ENCODE measurements around the gene ABLIM3. TPM values are rescaled to one million over a fixed set of nuclear protein-coding genes. Genes with fewer than 3 reads are reported as not detected.

ABLIM3 gene
- total RNA-seq, result under 1 TPM; 0.14 to 0.19 TPM

DNA sequence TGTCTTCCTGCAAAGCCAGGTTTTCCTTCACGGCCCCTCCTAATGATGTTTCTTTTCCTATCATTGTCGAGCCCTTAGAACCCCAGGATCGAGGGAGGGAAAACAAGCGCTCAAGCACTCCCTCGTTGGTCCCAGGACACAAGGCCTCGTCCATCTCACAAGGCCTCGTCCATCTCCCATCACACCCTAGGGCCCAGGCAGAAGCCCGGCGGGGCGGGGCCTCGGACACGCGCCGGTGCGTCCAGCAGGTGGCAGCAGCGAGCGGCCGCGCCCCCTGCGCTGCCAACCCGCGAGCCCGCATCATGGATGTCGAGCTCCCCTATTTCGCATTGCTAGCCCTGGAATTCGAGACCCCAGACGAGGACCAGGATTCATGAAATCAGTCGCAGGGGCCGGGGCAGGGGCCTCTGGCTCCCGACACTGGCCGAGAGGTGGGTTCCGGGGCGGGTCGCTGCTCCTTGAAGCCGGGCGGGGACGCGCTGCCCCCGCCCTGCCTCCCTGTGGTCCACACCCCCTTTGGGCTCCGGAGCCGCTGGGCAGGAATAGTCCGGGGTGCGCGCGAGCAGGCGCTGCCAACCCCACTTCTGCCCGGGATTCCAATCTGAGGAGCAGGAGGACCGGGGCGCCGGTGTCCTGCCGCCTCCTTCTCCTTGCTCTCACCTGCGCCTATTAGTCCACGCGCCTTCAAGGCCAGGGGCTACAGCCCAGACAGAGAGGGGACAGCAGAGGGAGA lies at the start of gene ABLIM3:
TSS of gene ABLIM3 (plus strand) at position 270 of the 733 bp plus-strand sequence. CDS start 603 bp downstream, outside the sequence.
- DNase-seq, result peak; percentile 71 to 84
- H3K4me3 Mint-ChIP-seq, result peak within 1 kb of the TSS; percentile 72 to 73
- no peaks in the 10 kb centered on the region for H3K4me1 Mint-ChIP-seq (ENCODE audit: low read depth)
- peaks cover 8% of the 10 kb centered on the region for H3K27me3 Mint-ChIP-seq (ENCODE audit: low read depth)
- peaks cover 0 to 2% of the 10 kb centered on the region in 2 donors for H3K9me3 Mint-ChIP-seq
- no peak within 1 kb of the TSS for H3K27ac Mint-ChIP-seq
- peak; percentile 94 to 97 for ATAC-seq (replicated peaks in 1 of 2)
- no peaks in the 10 kb centered on the region for H3K36me3 Mint-ChIP-seq (ENCODE audit: insufficient read depth in 2 of 2)

DNA sequence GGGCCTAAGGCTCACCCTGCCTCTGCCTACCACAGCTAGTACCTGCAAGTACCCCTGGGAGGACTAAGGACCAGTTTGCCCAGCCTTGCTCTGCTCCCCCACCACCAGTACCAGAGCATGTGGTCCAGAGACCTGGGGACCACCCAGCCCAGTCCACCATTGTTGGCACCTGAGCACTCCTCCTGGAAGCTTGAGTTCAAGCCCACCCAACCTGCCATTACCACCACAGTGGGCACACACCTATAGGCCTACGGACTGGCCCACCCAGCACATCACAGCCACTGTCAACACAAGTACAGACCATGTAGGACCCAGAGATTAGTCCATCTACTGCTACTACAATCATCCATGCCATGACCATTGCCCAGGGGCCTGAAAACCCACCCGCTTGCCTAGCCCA lies 47.7 kb upstream of the ABLIM3 start:
- Mint-ChIP-seq H3K4me3 (no peak overlapping the region), H3K27ac (no peak overlapping the region), H3K9me3 (peaks cover 6% of the 10 kb centered on the region in 2 donors)

DNA sequence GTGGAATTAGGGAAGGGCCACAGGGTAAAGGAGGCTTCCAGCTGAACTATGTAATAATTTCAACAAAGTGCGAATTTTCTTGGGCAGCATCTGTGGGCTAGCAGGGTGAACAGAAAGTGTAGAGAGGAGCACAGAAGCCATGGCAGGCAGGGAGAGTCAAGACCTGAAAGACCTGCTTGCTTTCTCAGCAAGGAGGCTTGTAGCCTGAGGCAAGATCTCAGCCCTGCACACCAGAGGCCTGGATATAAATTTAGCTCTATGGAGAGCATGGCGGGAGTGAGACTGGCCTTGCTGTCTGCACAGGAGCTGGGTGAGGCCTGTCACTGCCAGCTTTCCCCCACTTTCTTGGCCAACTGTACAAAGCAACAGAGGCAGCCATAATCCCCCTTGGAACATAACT lies 46.3 kb upstream of the ABLIM3 start:
- Mint-ChIP-seq H3K4me1 (ENCODE audit: low read depth) (no peaks in the 10 kb centered on the region), H3K36me3 (ENCODE audit: insufficient read depth in 2 of 2) (peaks cover 7 to 16% of the 10 kb centered on the region in 2 donors), H3K27ac (no peak overlapping the region), H3K4me3 (no peak overlapping the region), H3K27me3 (ENCODE audit: low read depth) (peaks cover 15% of the 10 kb centered on the region), H3K9me3 (peaks cover 13 to 15% of the 10 kb centered on the region in 2 donors)
- ATAC-seq (replicated peaks in 1 of 2), result no peak
- DNase-seq, result no peak

More for the DNA sequence above, 47.7 kb upstream of the ABLIM3 start:
- Mint-ChIP-seq H3K27me3 (ENCODE audit: low read depth) (peaks cover 15% of the 10 kb centered on the region), H3K36me3 (ENCODE audit: insufficient read depth in 2 of 2) (peaks cover 0 to 11% of the 10 kb centered on the region in 2 donors), H3K4me1 (ENCODE audit: low read depth) (no peaks in the 10 kb centered on the region)
- no peak for ATAC-seq (replicated peaks in 1 of 2)
- DNase-seq, result no peak

DNA sequence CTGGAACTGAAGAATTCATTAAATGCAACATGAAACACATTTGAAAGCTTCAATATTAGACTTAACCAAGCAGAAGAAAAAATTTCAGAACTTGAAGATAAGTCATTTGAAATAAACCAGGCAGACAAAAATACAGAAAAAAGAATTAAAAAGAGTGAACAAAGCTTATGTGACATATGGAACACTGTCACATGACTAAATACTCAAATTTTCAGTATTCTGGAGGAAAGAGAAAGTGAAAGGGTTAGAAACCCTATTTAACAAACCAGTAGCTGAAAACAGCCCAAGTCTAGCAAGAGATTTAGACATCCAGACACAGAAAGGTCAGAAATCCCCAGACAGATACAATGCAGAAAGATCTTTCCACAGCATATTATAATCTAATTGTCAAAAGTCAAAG lies 41.4 kb upstream of the ABLIM3 start:
- H3K36me3 Mint-ChIP-seq (ENCODE audit: insufficient read depth in 2 of 2), result peaks cover 14% of the 10 kb centered on the region in 2 donors
- no peaks in the 10 kb centered on the region for H3K4me1 Mint-ChIP-seq (ENCODE audit: low read depth)
- DNase-seq (no peak), ATAC-seq (replicated peaks in 1 of 2) (no peak)
- no peak overlapping the region for H3K27ac Mint-ChIP-seq
- H3K4me3 Mint-ChIP-seq, result no peak overlapping the region
- no peaks in the 10 kb centered on the region for H3K27me3 Mint-ChIP-seq (ENCODE audit: low read depth)
- H3K9me3 Mint-ChIP-seq, result peaks cover 16 to 22% of the 10 kb centered on the region in 2 donors

DNA sequence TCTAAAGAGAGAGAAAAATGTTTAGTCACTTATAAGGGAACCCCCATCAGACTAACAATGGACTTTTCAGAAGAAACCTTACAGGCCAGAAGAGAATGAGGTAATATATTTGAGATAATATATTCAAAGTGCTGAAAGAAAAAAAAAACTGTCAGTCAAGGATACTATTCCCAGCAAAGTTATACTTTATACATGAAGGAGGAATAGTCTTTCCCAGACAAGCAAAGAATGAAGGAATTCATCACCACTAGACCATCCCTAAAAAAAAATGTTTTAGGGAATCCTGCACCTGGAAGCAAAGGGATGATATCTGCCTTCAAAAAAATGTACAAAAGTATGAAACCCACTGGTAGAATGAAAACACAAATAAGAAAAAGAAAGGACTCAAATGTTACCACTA lies 41.0 kb upstream of the ABLIM3 start:
- Mint-ChIP-seq H3K36me3 (ENCODE audit: insufficient read depth in 2 of 2) (peaks cover 14% of the 10 kb centered on the region in 2 donors), H3K9me3 (peaks cover 16 to 22% of the 10 kb centered on the region in 2 donors), H3K27me3 (ENCODE audit: low read depth) (no peaks in the 10 kb centered on the region), H3K4me1 (ENCODE audit: low read depth) (no peaks in the 10 kb centered on the region), H3K27ac (no peak overlapping the region), H3K4me3 (no peak overlapping the region)
- DNase-seq (no peak), ATAC-seq (replicated peaks in 1 of 2) (no peak)

DNA sequence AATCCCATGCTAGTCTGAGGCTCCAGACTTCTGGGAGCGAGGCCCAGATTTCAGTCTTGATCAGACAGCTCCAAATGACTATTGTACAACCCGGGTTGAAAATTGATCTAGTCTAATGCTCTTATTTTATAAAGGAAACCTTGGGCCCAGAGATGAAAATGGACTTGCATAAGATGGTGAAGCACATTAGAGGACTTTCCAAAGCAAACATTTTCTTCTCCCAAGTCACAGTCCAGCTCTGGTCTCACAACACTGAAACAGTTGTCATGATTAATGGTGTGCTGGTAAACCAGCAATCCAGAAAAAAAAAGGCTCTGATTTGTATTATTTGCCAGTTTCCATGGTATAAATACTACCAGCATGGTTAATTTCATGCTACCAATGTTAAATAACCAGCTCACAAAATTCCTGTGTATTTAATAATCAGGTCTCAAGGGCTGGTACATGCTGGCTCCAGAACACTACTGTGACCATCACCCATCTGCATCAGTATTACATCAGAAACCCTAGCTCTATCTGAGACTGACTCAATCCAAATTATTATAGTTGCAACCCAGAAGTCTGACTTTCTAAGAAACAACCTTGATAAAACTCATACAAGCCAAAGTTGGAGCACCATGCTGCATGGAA lies 32.5 kb upstream of the ABLIM3 start:
- H3K27me3 Mint-ChIP-seq (ENCODE audit: low read depth), result no peaks in the 10 kb centered on the region
- no peaks in the 10 kb centered on the region for H3K36me3 Mint-ChIP-seq (ENCODE audit: insufficient read depth in 2 of 2)
- no peak overlapping the region for H3K27ac Mint-ChIP-seq
- no peak for ATAC-seq (replicated peaks in 1 of 2)
- DNase-seq, result no peak
- no peaks in the 10 kb centered on the region for H3K9me3 Mint-ChIP-seq
- H3K4me1 Mint-ChIP-seq (ENCODE audit: low read depth), result peaks cover 3% of the 10 kb centered on the region
- H3K4me3 Mint-ChIP-seq, result no peak overlapping the region

DNA sequence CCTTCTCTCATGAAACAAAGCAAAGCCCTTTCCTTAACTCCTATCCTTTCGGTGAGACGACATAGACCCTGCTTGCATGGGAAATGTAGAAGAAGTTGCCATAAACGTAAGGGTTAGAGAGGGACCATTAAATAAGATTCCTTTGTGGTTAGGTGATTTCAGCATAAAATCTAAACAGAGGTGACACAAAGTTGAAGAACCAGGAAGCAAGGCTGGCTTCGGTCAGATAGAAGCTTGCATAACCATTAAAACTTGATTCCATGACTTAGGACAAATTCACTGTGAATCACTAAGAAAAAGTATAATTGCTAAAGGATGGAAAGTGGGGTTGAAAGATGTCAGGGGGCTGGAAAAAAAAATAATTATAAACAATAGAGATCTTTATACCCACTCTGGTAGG lies 30.9 kb upstream of the ABLIM3 start:
- peaks cover 7% of the 10 kb centered on the region for H3K4me1 Mint-ChIP-seq (ENCODE audit: low read depth)
- H3K27ac Mint-ChIP-seq, result no peak overlapping the region
- H3K27me3 Mint-ChIP-seq (ENCODE audit: low read depth), result peaks cover under 1% of the 10 kb centered on the region
- ATAC-seq (replicated peaks in 1 of 2) (no peak), DNase-seq (no peak)
- H3K4me3 Mint-ChIP-seq, result no peak overlapping the region
- no peaks in the 10 kb centered on the region for H3K9me3 Mint-ChIP-seq
- no peaks in the 10 kb centered on the region for H3K36me3 Mint-ChIP-seq (ENCODE audit: insufficient read depth in 2 of 2)

DNA sequence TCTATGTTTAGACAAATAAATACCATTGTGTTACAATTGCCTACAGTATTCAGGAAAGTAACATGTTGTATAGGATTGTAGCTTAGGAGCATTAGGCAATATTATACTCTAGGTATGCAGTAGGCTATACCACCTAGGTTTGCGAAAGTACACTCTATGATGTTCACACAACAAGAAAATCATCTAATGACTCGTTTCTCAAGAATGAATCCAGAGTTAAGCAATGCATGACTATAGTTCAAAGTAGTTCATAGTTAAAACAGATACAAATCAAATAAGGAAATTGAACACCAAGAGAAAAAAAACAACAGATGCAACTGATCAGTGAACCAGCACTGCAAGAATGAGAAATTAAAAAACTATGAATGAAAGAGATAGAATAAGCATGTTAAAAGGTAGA lies 27.6 kb upstream of the ABLIM3 start:
- no peak for DNase-seq
- H3K27me3 Mint-ChIP-seq (ENCODE audit: low read depth), result peaks cover 15% of the 10 kb centered on the region
- no peak overlapping the region for H3K4me3 Mint-ChIP-seq
- H3K4me1 Mint-ChIP-seq (ENCODE audit: low read depth), result peaks cover 18% of the 10 kb centered on the region
- no peaks in the 10 kb centered on the region for H3K9me3 Mint-ChIP-seq
- H3K36me3 Mint-ChIP-seq (ENCODE audit: insufficient read depth in 2 of 2), result no peaks in the 10 kb centered on the region
- ATAC-seq (replicated peaks in 1 of 2), result peak in 1 of 2 donors; percentile 25
- no peak overlapping the region for H3K27ac Mint-ChIP-seq

DNA sequence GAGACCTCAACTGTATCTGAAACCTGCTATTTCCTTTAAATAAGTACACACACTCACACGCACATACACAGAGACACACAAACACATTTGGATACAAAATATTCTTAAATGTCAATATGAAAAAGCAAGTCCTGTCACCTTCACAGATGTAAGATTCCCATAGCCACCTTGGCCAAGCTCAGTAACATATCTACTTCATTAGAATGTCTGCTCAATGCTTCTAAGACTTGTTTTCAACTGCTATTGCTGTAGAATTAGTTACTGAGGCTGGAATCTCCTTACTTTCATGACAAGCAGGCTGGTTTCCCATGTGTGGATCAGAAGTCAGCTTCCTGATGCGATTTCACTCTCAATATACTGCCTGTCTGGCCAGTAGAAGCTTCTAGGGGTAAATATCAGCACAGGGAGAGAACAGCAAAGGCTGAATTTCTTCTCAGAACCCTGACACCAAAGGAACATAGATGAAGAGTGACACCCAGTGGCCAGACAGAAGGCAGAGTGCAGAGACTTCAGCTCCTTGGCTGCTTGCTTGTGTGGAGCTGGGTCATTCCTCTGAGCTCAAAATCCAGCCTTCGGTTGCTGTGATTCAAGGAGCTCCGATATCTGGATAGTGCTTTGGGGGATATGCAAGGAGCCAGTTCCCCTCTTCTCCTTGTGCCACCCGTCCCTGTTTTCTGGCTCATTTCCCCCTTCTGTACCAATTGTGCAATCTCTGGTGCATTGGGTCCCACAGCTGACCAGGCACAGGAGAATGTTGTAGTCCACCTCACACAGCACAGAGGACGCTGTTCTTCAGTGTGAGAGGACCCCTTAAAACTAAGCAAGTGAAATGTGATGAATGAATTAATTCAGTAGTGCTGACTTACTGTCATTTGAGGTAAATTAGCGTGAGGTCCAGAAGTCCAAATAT lies 26.6 kb upstream of the ABLIM3 start:
- Mint-ChIP-seq H3K9me3 (no peaks in the 10 kb centered on the region), H3K4me3 (no peak overlapping the region), H3K4me1 (ENCODE audit: low read depth) (peaks cover 18% of the 10 kb centered on the region), H3K36me3 (ENCODE audit: insufficient read depth in 2 of 2) (no peaks in the 10 kb centered on the region), H3K27me3 (ENCODE audit: low read depth) (peaks cover 19% of the 10 kb centered on the region), H3K27ac (no peak overlapping the region)
- peak; percentile 37 to 44 for DNase-seq
- ATAC-seq (replicated peaks in 1 of 2), result peak; percentile 73 to 77

DNA sequence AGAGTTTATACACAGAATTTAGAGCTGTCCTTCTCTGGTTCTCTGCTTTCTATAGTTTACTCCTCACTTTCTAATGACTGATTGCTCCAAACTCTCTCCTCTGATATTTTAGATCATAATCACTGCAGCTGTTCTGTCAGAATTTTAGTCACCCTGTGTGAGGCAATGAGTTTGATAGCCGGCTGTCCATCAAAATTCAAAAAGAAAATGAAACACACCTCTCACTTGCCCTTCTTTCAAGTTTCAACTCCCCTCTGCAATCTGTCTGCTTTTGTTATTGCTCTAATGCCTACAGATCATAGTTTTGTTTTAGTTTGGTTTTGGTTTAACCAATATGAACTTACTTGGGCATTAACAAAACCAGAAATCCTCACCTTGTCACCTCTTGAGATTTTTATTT lies 23.3 kb upstream of the ABLIM3 start:
- Mint-ChIP-seq H3K9me3 (no peaks in the 10 kb centered on the region), H3K27me3 (ENCODE audit: low read depth) (peaks cover 25% of the 10 kb centered on the region), H3K27ac (no peak overlapping the region), H3K4me3 (no peak overlapping the region), H3K36me3 (ENCODE audit: insufficient read depth in 2 of 2) (no peaks in the 10 kb centered on the region), H3K4me1 (ENCODE audit: low read depth) (peaks cover 18% of the 10 kb centered on the region)
- DNase-seq (no peak), ATAC-seq (replicated peaks in 1 of 2) (peak; percentile 67 to 80)

DNA sequence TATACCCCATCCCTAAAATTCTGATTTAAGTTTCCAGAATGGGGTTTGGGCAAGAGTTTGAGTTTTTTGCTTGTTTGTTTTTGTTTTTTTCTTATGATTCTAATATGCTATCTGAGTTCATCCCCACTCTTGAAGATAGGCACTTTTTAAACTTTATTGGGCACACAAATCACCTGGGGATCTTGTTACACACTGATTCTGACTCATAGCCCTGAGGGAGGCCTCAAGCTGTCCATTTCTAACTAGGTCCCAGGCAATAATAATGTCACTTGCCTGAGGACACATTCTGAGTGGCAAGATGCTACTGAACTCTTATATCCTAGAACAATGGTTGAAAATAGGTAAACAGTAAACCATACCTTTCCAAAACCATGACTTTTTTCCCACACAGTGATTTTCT lies 22.8 kb upstream of the ABLIM3 start:
- DNase-seq (no peak), ATAC-seq (replicated peaks in 1 of 2) (no peak)
- no peaks in the 10 kb centered on the region for H3K9me3 Mint-ChIP-seq
- no peak overlapping the region for H3K27ac Mint-ChIP-seq
- H3K4me1 Mint-ChIP-seq (ENCODE audit: low read depth), result peaks cover 18% of the 10 kb centered on the region
- no peak overlapping the region for H3K4me3 Mint-ChIP-seq
- no peaks in the 10 kb centered on the region for H3K36me3 Mint-ChIP-seq (ENCODE audit: insufficient read depth in 2 of 2)
- H3K27me3 Mint-ChIP-seq (ENCODE audit: low read depth), result peaks cover 25% of the 10 kb centered on the region

DNA sequence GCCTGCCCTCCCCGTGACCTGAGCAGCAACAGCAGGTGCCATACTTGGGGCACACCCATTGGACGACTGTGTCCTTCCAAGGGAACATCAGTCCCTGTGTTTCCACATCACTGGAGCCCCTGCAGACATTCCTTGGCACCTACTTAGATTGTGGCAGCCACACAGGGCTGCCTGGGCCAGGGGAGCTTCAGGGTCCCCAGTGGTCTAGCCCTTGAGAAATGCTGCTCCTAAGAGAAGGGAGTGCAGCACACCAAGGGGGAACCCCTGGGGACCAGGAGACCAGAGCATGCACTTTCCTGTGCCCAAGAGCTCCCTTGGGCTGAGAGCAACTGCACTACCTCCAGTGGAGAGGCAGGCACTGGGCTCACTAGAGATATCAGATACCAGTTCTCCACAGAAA lies 20.1 kb upstream of the ABLIM3 start:
- no peak for ATAC-seq (replicated peaks in 1 of 2)
- H3K4me1 Mint-ChIP-seq (ENCODE audit: low read depth), result peaks cover 11% of the 10 kb centered on the region
- H3K27ac Mint-ChIP-seq, result no peak overlapping the region
- DNase-seq, result no peak
- no peak overlapping the region for H3K4me3 Mint-ChIP-seq
- no peaks in the 10 kb centered on the region for H3K9me3 Mint-ChIP-seq
- peaks cover 32% of the 10 kb centered on the region for H3K27me3 Mint-ChIP-seq (ENCODE audit: low read depth)
- H3K36me3 Mint-ChIP-seq (ENCODE audit: insufficient read depth in 2 of 2), result no peaks in the 10 kb centered on the region

DNA sequence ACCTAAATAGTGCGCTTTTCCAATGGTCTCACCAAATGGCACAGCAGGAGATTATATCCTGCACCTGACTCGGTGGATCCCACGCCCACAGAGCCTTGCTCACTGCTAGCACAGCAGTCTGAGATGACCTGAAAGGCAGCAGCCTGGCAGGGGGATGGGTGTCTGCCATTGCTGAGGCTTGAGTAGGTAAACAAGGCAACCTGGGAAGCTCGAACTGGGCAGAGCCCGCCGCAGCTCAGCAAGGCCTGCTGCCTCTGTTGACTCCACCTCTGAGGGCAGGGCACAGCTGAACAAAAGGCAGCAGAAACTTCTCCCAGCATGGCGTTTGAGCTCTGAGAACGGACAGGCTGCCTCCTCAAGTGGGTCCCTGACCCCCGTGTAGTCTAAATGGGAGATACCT lies 18.1 kb upstream of the ABLIM3 start:
- ATAC-seq (replicated peaks in 1 of 2) (no peak), DNase-seq (no peak)
- H3K36me3 Mint-ChIP-seq (ENCODE audit: insufficient read depth in 2 of 2), result no peaks in the 10 kb centered on the region
- no peaks in the 10 kb centered on the region for H3K9me3 Mint-ChIP-seq
- no peak overlapping the region for H3K27ac Mint-ChIP-seq
- peaks cover 5% of the 10 kb centered on the region for H3K4me1 Mint-ChIP-seq (ENCODE audit: low read depth)
- peaks cover 26% of the 10 kb centered on the region for H3K27me3 Mint-ChIP-seq (ENCODE audit: low read depth)
- no peak overlapping the region for H3K4me3 Mint-ChIP-seq
